GM23338 (cell line): Measurements from ENCODE around the gene ZNF282. TPM values are rescaled to one million over a fixed set of nuclear protein-coding genes. Genes with fewer than 3 reads are reported as not detected.

ENCODE experiments used
- ATAC-seq: fragments of 200-7000 bp; cut with Tn5 transposase; 3 replicates; pipeline ENCODE4 v1.9.1; 2020
- DNase-seq: peaks from one replicate; pipeline ENCODE4 v3.0.0-alpha.2; 2015; ENCODE audit warnings: low spot score
- H2AFZ ChIP-seq: fragments of 200-600 bp; sonication (generic); 2 replicates; pipeline ENCODE4 v1.8.0; 2016; ENCODE audit warnings: antibody characterized with exemption, mild to moderate bottlenecking, moderate library complexity
- H3F3A ChIP-seq: fragments of 200-600 bp; sonication (generic); replicated peaks from 2 replicates; pipeline ENCODE4 v1.8.0; 2017; ENCODE audit warnings: antibody characterized with exemption, mixed run types, low read depth
- H3K27ac ChIP-seq: fragments of 200-600 bp; sonication (generic); 2 replicates; pipeline ENCODE4 v1.6.1; 2016; ENCODE audit warnings: low read depth
- H3K27me3 ChIP-seq: fragments of 200-600 bp; sonication (generic); 2 replicates; pipeline ENCODE4 v1.8.0; 2016; ENCODE audit warnings: mild to moderate bottlenecking, mixed run types, moderate library complexity; ENCODE audit not compliant: insufficient read depth
- H3K36me3 ChIP-seq: fragments of 200-600 bp; sonication (generic); 2 replicates; pipeline ENCODE4 v1.8.0; 2016; ENCODE audit warnings: mild to moderate bottlenecking; ENCODE audit not compliant: insufficient read depth
- H3K4me1 ChIP-seq: fragments of 200-600 bp; sonication (generic); 2 replicates; pipeline ENCODE4 v1.8.0; 2016; ENCODE audit warnings: mild to moderate bottlenecking, moderate library complexity; ENCODE audit not compliant: insufficient read depth
- H3K4me2 ChIP-seq: fragments of 200-600 bp; sonication (generic); 2 replicates; pipeline ENCODE4 v1.7.1; 2017; ENCODE audit warnings: mixed run types
- H3K4me3 ChIP-seq: fragments of 200-600 bp; sonication (generic); 2 replicates; pipeline ENCODE4 v1.6.1; 2016; ENCODE audit warnings: mixed run types
- H3K79me2 ChIP-seq: fragments of 200-600 bp; sonication (generic); replicated peaks from 2 replicates; pipeline ENCODE4 v1.8.0; 2017; ENCODE audit warnings: mild to moderate bottlenecking; ENCODE audit not compliant: insufficient read depth
- H3K9me2 ChIP-seq: fragments of 200-600 bp; sonication (generic); 2 replicates; pipeline ENCODE4 v1.8.0; 2017; ENCODE audit not compliant: insufficient read depth
- H4K20me1 ChIP-seq: fragments of 200-600 bp; sonication (generic); replicated peaks from 2 replicates; pipeline ENCODE4 v1.8.0; 2017; ENCODE audit warnings: mild to moderate bottlenecking; ENCODE audit not compliant: insufficient read depth
- H3K27ac Mint-ChIP-seq: 2 replicates; pipeline ENCODE4 v1.8.0; 2020; ENCODE audit warnings: inconsistent platforms, mild to moderate bottlenecking, moderate library complexity, mixed read lengths
- H3K27me3 Mint-ChIP-seq: 3 replicates; pipeline ENCODE4 v1.8.0; 2022; ENCODE audit warnings: low read depth, mild to moderate bottlenecking, moderate library complexity, mixed read lengths, inconsistent platforms; ENCODE audit not compliant: insufficient read depth, poor library complexity
- H3K36me3 Mint-ChIP-seq: 3 replicates; pipeline ENCODE4 v1.8.0; 2021; ENCODE audit warnings: low read depth, mild to moderate bottlenecking, inconsistent platforms, moderate library complexity, mixed read lengths
- H3K4me1 Mint-ChIP-seq: 3 replicates; pipeline ENCODE4 v1.8.0; 2020; ENCODE audit warnings: mild to moderate bottlenecking, inconsistent platforms, mixed read lengths
- H3K4me3 Mint-ChIP-seq: 3 replicates; pipeline ENCODE4 v1.8.0; 2021; ENCODE audit warnings: moderate library complexity, mild to moderate bottlenecking, inconsistent platforms, mixed read lengths
- H3K9me3 Mint-ChIP-seq: 3 replicates; pipeline ENCODE4 v1.8.0; 2020; ENCODE audit warnings: moderate library complexity, mild to moderate bottlenecking, inconsistent platforms, mixed read lengths
- CREB1 ChIP-seq: fragments of 250-450 bp; sonication (Bioruptor Pico); IDR thresholded peaks from 2 replicates; pipeline ENCODE4 v1.5.0; 2020; ENCODE audit warnings: low read depth, mild to moderate bottlenecking, moderate library complexity
- EZH2 ChIP-seq: fragments of 200-600 bp; sonication (generic); IDR thresholded peaks from one replicate; pipeline ENCODE4 v1.8.0; 2017; ENCODE audit warnings: antibody characterized with exemption, mild to moderate bottlenecking, low read depth; ENCODE audit not compliant: unreplicated experiment
- EZH2phosphoT487 ChIP-seq: fragments of 200-600 bp; sonication (generic); IDR thresholded peaks from one replicate; pipeline ENCODE4 v1.8.1; 2018; ENCODE audit warnings: antibody characterized with exemption; ENCODE audit not compliant: unreplicated experiment
- JUNB ChIP-seq: IDR thresholded peaks from one replicate; pipeline ENCODE4 v1.6.1; 2016; ENCODE audit warnings: antibody characterized with exemption; ENCODE audit not compliant: unreplicated experiment
- NANOG ChIP-seq: IDR thresholded peaks from 2 replicates; pipeline ENCODE4 v1.6.1; 2016; ENCODE audit warnings: antibody characterized with exemption, borderline replicate concordance
- POLR2AphosphoS5 ChIP-seq: IDR thresholded peaks from 2 replicates; pipeline ENCODE4 v1.6.1; 2016; ENCODE audit warnings: antibody characterized with exemption, low read depth
- STAT1 ChIP-seq: IDR thresholded peaks from one replicate; pipeline ENCODE4 v1.6.1; 2016; ENCODE audit warnings: antibody characterized with exemption; ENCODE audit not compliant: unreplicated experiment
- ZNF114 ChIP-seq: fragments of 250-450 bp; sonication (Bioruptor Pico); IDR thresholded peaks from 2 replicates; pipeline ENCODE4 v1.5.0; 2020; ENCODE audit warnings: mild to moderate bottlenecking, moderate library complexity
- ZNF331 ChIP-seq: fragments of 250-450 bp; sonication (Bioruptor Pico); IDR thresholded peaks from 2 replicates; pipeline ENCODE4 v1.5.0; 2020; ENCODE audit warnings: low read depth, mild to moderate bottlenecking, moderate library complexity
- polyA plus RNA-seq: library from polyadenylated mRNA; unstranded; fragments of >200 nt; fragmentation: Nextera tagmentation; extraction: Ambion mirVana; gene quantifications from 2 replicates; pipeline ENCODE4 v1.2.1, GENCODE V29; 2016
- total RNA-seq: library from RNA; depleted of rRNA; stranded (reverse); fragments of >200 nt; shearing (Covaris generic); gene quantifications from 2 replicates; pipeline ENCODE4 v1.2.3, GENCODE V29; 2014
- TF ChIP-seq, protein P1 (sequence below), 2 experiments: fragments of 200-600 bp in 1 of 2; sonication (generic) in 1 of 2; conservative IDR thresholded peaks; 2 replicates each; pipeline versions ENCODE4 v1.5.1 to v1.6.1; 2016 to 2017; ENCODE audit warnings: antibody characterized with exemption in 2 of 2, low read depth in 2 of 2, mild to moderate bottlenecking in 2 of 2, moderate library complexity in 1 of 2
- TF ChIP-seq, protein P2 (sequence below): IDR thresholded peaks from 2 replicates; pipeline ENCODE4 v1.6.1; 2016; ENCODE audit warnings: antibody characterized with exemption
- TF ChIP-seq, protein P3 (sequence below): IDR thresholded peaks from one replicate; pipeline ENCODE4 v1.6.1; 2018; ENCODE audit warnings: antibody characterized with exemption; ENCODE audit not compliant: unreplicated experiment
- TF ChIP-seq, protein P4 (sequence below): fragments of 250-450 bp; sonication (Bioruptor Pico); IDR thresholded peaks from 2 replicates; pipeline ENCODE4 v1.5.0; 2020; ENCODE audit warnings: mild to moderate bottlenecking, moderate library complexity

Gene ZNF282
- total and polyA plus RNA-seq, 2 experiments from 2014 or later = 7.2 to 36.3 TPM

DNA sequence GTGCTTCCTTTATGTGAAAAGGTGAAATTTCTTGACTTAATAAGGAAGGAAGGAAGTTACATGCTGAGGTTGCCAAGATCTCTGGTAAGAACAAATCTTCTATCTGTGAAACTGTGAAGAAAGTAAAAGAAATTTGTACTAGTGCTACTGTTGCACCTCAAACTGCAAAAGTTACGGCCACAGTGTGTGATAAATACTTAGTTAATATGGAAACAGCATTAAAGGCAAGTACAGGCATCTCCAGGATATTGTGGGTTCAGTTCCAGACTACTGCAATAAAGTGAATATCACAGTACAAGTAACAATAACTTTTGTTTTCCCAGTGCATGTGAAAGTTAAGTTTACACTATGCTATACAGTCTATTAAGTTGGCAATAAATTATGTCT, 22.8 kb upstream of the ZNF282 start:
- no peaks in the 10 kb centered on the region for H3K4me1 Mint-ChIP-seq
- no peak overlapping the region for H3K4me3 ChIP-seq
- peaks cover 4% of the 10 kb centered on the region for H3K27me3 Mint-ChIP-seq
- H3K36me3 ChIP-seq = peaks cover 85% of the 10 kb centered on the region
- peaks cover 94% of the 10 kb centered on the region for H3K36me3 Mint-ChIP-seq
- H3K27ac ChIP-seq = 0 out of 2 replicates have a peak overlapping the region, but pooled peaks have one; percentile 42
- peaks cover 46% of the 10 kb centered on the region for H3F3A ChIP-seq
- ATAC-seq (no peak), DNase-seq (no peak)
- no peaks in the 10 kb centered on the region for H3K27me3 ChIP-seq
- H3K9me3 Mint-ChIP-seq = no peaks in the 10 kb centered on the region
- TF ChIP-seq NANOG (no peak), POLR2AphosphoS5 (no peak), STAT1 (no peak), EZH2 (no peak), ZNF114 (CRISPR knock-in tag) (no peak), CREB1 (no peak), EZH2phosphoT487 (no peak), JUNB (no peak), ZNF331 (CRISPR knock-in tag) (no peak)
- TF ChIP-seq, protein P1, sequence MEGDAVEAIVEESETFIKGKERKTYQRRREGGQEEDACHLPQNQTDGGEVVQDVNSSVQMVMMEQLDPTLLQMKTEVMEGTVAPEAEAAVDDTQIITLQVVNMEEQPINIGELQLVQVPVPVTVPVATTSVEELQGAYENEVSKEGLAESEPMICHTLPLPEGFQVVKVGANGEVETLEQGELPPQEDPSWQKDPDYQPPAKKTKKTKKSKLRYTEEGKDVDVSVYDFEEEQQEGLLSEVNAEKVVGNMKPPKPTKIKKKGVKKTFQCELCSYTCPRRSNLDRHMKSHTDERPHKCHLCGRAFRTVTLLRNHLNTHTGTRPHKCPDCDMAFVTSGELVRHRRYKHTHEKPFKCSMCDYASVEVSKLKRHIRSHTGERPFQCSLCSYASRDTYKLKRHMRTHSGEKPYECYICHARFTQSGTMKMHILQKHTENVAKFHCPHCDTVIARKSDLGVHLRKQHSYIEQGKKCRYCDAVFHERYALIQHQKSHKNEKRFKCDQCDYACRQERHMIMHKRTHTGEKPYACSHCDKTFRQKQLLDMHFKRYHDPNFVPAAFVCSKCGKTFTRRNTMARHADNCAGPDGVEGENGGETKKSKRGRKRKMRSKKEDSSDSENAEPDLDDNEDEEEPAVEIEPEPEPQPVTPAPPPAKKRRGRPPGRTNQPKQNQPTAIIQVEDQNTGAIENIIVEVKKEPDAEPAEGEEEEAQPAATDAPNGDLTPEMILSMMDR (conservative IDR thresholded peaks at IDR 0.05; ENCODE audit: low read depth in 2 of 2) = no peak
- TF ChIP-seq, protein P2, sequence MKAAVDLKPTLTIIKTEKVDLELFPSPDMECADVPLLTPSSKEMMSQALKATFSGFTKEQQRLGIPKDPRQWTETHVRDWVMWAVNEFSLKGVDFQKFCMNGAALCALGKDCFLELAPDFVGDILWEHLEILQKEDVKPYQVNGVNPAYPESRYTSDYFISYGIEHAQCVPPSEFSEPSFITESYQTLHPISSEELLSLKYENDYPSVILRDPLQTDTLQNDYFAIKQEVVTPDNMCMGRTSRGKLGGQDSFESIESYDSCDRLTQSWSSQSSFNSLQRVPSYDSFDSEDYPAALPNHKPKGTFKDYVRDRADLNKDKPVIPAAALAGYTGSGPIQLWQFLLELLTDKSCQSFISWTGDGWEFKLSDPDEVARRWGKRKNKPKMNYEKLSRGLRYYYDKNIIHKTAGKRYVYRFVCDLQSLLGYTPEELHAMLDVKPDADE = no peak
- TF ChIP-seq, protein P3, sequence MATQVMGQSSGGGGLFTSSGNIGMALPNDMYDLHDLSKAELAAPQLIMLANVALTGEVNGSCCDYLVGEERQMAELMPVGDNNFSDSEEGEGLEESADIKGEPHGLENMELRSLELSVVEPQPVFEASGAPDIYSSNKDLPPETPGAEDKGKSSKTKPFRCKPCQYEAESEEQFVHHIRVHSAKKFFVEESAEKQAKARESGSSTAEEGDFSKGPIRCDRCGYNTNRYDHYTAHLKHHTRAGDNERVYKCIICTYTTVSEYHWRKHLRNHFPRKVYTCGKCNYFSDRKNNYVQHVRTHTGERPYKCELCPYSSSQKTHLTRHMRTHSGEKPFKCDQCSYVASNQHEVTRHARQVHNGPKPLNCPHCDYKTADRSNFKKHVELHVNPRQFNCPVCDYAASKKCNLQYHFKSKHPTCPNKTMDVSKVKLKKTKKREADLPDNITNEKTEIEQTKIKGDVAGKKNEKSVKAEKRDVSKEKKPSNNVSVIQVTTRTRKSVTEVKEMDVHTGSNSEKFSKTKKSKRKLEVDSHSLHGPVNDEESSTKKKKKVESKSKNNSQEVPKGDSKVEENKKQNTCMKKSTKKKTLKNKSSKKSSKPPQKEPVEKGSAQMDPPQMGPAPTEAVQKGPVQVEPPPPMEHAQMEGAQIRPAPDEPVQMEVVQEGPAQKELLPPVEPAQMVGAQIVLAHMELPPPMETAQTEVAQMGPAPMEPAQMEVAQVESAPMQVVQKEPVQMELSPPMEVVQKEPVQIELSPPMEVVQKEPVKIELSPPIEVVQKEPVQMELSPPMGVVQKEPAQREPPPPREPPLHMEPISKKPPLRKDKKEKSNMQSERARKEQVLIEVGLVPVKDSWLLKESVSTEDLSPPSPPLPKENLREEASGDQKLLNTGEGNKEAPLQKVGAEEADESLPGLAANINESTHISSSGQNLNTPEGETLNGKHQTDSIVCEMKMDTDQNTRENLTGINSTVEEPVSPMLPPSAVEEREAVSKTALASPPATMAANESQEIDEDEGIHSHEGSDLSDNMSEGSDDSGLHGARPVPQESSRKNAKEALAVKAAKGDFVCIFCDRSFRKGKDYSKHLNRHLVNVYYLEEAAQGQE = no peak
- TF ChIP-seq, protein P4, sequence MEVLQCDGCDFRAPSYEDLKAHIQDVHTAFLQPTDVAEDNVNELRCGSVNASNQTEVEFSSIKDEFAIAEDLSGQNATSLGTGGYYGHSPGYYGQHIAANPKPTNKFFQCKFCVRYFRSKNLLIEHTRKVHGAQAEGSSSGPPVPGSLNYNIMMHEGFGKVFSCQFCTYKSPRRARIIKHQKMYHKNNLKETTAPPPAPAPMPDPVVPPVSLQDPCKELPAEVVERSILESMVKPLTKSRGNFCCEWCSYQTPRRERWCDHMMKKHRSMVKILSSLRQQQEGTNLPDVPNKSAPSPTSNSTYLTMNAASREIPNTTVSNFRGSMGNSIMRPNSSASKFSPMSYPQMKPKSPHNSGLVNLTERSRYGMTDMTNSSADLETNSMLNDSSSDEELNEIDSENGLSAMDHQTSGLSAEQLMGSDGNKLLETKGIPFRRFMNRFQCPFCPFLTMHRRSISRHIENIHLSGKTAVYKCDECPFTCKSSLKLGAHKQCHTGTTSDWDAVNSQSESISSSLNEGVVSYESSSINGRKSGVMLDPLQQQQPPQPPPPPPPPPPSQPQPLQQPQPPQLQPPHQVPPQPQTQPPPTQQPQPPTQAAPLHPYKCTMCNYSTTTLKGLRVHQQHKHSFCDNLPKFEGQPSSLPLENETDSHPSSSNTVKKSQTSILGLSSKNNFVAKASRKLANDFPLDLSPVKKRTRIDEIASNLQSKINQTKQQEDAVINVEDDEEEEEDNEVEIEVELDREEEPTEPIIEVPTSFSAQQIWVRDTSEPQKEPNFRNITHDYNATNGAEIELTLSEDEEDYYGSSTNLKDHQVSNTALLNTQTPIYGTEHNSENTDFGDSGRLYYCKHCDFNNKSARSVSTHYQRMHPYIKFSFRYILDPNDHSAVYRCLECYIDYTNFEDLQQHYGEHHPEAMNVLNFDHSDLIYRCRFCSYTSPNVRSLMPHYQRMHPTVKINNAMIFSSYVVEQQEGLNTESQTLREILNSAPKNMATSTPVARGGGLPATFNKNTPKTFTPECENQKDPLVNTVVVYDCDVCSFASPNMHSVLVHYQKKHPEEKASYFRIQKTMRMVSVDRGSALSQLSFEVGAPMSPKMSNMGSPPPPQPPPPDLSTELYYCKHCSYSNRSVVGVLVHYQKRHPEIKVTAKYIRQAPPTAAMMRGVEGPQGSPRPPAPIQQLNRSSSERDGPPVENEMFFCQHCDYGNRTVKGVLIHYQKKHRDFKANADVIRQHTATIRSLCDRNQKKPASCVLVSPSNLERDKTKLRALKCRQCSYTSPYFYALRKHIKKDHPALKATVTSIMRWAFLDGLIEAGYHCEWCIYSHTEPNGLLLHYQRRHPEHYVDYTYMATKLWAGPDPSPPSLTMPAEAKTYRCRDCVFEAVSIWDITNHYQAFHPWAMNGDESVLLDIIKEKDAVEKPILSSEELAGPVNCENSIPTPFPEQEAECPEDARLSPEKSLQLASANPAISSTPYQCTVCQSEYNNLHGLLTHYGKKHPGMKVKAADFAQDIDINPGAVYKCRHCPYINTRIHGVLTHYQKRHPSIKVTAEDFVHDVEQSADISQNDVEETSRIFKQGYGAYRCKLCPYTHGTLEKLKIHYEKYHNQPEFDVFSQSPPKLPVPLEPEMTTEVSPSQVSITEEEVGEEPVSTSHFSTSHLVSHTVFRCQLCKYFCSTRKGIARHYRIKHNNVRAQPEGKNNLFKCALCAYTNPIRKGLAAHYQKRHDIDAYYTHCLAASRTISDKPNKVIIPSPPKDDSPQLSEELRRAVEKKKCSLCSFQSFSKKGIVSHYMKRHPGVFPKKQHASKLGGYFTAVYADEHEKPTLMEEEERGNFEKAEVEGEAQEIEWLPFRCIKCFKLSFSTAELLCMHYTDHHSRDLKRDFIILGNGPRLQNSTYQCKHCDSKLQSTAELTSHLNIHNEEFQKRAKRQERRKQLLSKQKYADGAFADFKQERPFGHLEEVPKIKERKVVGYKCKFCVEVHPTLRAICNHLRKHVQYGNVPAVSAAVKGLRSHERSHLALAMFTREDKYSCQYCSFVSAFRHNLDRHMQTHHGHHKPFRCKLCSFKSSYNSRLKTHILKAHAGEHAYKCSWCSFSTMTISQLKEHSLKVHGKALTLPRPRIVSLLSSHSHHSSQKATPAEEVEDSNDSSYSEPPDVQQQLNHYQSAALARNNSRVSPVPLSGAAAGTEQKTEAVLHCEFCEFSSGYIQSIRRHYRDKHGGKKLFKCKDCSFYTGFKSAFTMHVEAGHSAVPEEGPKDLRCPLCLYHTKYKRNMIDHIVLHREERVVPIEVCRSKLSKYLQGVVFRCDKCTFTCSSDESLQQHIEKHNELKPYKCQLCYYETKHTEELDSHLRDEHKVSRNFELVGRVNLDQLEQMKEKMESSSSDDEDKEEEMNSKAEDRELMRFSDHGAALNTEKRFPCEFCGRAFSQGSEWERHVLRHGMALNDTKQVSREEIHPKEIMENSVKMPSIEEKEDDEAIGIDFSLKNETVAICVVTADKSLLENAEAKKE (CRISPR knock-in tag) = no peak
- H2AFZ ChIP-seq = no peak overlapping the region
- peaks cover 59% of the 10 kb centered on the region for H4K20me1 ChIP-seq
- H3K27ac Mint-ChIP-seq = peak overlapping the region; percentile 70
- no peaks in the 10 kb centered on the region for H3K4me1 ChIP-seq
- H3K79me2 ChIP-seq = peaks cover 74% of the 10 kb centered on the region
- H3K4me3 Mint-ChIP-seq = no peak overlapping the region
- H3K9me2 ChIP-seq = no peaks in the 10 kb centered on the region
- no peak overlapping the region for H3K4me2 ChIP-seq
